ENCODE measurements around the gene ZBTB32. TPM values are rescaled to one million over a fixed set of nuclear protein-coding genes. Genes with fewer than 3 reads are reported as not detected.

The ZBTB32 gene
- total RNA-seq, 3 donors from 2014 or later, result 0.27 TPM; not detected in 2

- intact Hi-C loops (cut with DNase I, micrococcal nuclease), result loop anchor here in 1 of 2 donors (10.0 kb wide), 1 partner anchor 238 kb away; the partner anchor contains the start of gene LRFN3
- Histone ChIP-seq H3K4me1 (ENCODE audit: low read depth) (no peaks in the 10 kb centered on the region), H3K4me3 (no peak overlapping the region), H3K9me3 (no peaks in the 10 kb centered on the region), H3K36me3 (ENCODE audit: low read depth) (no peaks in the 10 kb centered on the region)
- no peak for DNase-seq
- no peak for TF ChIP-seq CTCF (IDR thresholded peaks at IDR 0.05)
- no peak for ATAC-seq
Measured at GRCh38 chr19:35696835-35697234, 7.5 kb upstream of the ZBTB32 start.

GRCh38 chr19:35702223-35703012, 1.9 kb upstream of the ZBTB32 start:
- intact Hi-C loops (cut with DNase I, micrococcal nuclease), result no loop called here
- ATAC-seq, result peak; percentile 99

GRCh38 chr19:35703343-35703742, 1.0 kb upstream of the ZBTB32 start:
- H3K4me3 ChIP-seq, result no peak overlapping the region
- peaks cover 4% of the 10 kb centered on the region for H3K4me1 ChIP-seq (ENCODE audit: low read depth)
- intact Hi-C loops (cut with DNase I, micrococcal nuclease), result no loop called here
- DNase-seq, result no peak
- H3K36me3 ChIP-seq (ENCODE audit: low read depth), result no peaks in the 10 kb centered on the region
- H3K9me3 ChIP-seq, result no peaks in the 10 kb centered on the region
- TF ChIP-seq CTCF (IDR thresholded peaks at IDR 0.05), result no peak
- no peak for ATAC-seq

More at GRCh38 chr19:35702223-35703012, 1.9 kb upstream of the ZBTB32 start:
- H3K36me3 ChIP-seq (ENCODE audit: low read depth), result no peaks in the 10 kb centered on the region
- no peak overlapping the region for H3K4me3 ChIP-seq
- H3K4me1 ChIP-seq (ENCODE audit: low read depth), result peaks cover 4% of the 10 kb centered on the region
- TF ChIP-seq CTCF (IDR thresholded peaks at IDR 0.05), result no peak
- peak; percentile 92 to 97 (median 95) for DNase-seq
- no peaks in the 10 kb centered on the region for H3K9me3 ChIP-seq

- Histone ChIP-seq H3K4me3 (no peak overlapping the region), H3K36me3 (ENCODE audit: low read depth) (no peaks in the 10 kb centered on the region), H3K9me3 (no peaks in the 10 kb centered on the region), H3K4me1 (ENCODE audit: low read depth) (no peaks in the 10 kb centered on the region)
- DNase-seq, result no peak
- no peak for TF ChIP-seq CTCF (IDR thresholded peaks at IDR 0.05)
- ATAC-seq, result no peak
- intact Hi-C loops (cut with DNase I, micrococcal nuclease), result no loop called here
Measured at GRCh38 chr19:35708391-35708790, 4.0 kb downstream of the ZBTB32 start.

- no peaks in the 10 kb centered on the region for H3K9me3 ChIP-seq
- H3K4me3 ChIP-seq, result no peak overlapping the region
- ATAC-seq (peak; percentile 16), DNase-seq (no peak)
- TF ChIP-seq CTCF (IDR thresholded peaks at IDR 0.05), result no peak
- peaks cover 9% of the 10 kb centered on the region for H3K4me1 ChIP-seq (ENCODE audit: low read depth)
- no peaks in the 10 kb centered on the region for H3K36me3 ChIP-seq (ENCODE audit: low read depth)
- intact Hi-C loops (cut with DNase I, micrococcal nuclease), result no loop called here
Measured at GRCh38 chr19:35710784-35711723, 6.7 kb downstream of the ZBTB32 start.

Measured in mucosa of descending colon (tissue), 3 donors.